Heart right ventricle (tissue), 16 donors: ENCODE data around the gene MIR17HG. TPM values are rescaled to one million over a fixed set of nuclear protein-coding genes. Genes with fewer than 3 reads are reported as not detected.

Source experiments
- ATAC-seq, 8 donors: fragments of 200-7000 bp; cut with Tn5 transposase; one replicate each; pipeline ENCODE4 v1.9.1; 2020; ENCODE audit warnings: mild to moderate bottlenecking in 8 of 8, moderate library complexity in 8 of 8, moderate number of reproducible peaks in 1 of 8
- DNase-seq, 2 donors: peaks; one replicate each; pipeline ENCODE4 v3.0.0-alpha.2; 2020
- H3K27ac ChIP-seq, 10 donors: fragments of 200-600 bp; sonication (generic) in 2 of 10; one replicate each; pipeline versions ENCODE4 v1.5.0 to v1.8.0; 2020 to 2022; ENCODE audit warnings: mild to moderate bottlenecking in 3 of 10
- H3K27me3 ChIP-seq, 7 donors: fragments of 200-600 bp; one replicate each; pipeline ENCODE4 v1.8.0; 2021 to 2022; ENCODE audit warnings: mild to moderate bottlenecking in 2 of 7
- H3K36me3 ChIP-seq, 9 donors: fragments of 200-600 bp; sonication (generic) in 1 of 9; one replicate each; pipeline versions ENCODE4 v1.5.0 to v1.8.0; 2020 to 2022; ENCODE audit warnings: mild to moderate bottlenecking in 2 of 9
- H3K4me1 ChIP-seq, 9 donors: fragments of 200-600 bp; sonication (generic) in 1 of 9; one replicate each; pipeline versions ENCODE4 v1.5.0 to v1.8.0; 2020 to 2022; ENCODE audit warnings: mild to moderate bottlenecking in 4 of 9
- H3K4me3 ChIP-seq, 10 donors: fragments of 200-600 bp; sonication (generic) in 2 of 10; one replicate each; pipeline versions ENCODE4 v1.5.0 to v1.8.0; 2020 to 2022; ENCODE audit warnings: mild to moderate bottlenecking in 7 of 10, moderate library complexity in 2 of 10
- H3K9me3 ChIP-seq, 11 donors: fragments of 200-600 bp in 10 of 11; sonication (generic) in 2 of 11; one replicate each; pipeline versions ENCODE4 v1.5.0 to v1.8.0; 2013 to 2022; ENCODE audit warnings: mild to moderate bottlenecking in 2 of 11, control low read depth in 1 of 11, moderate library complexity in 1 of 11
- WGBS, 2 donors: extraction: QIAGEN DNeasy Blood & Tissue Kit; methylation state at CpG; one replicate each; pipeline ENCODE4 v1.1.7; 2013; ENCODE audit warnings: inconsistent platforms in 1 of 2; 5-methylcytosine and 5-hydroxymethylcytosine counted together
- intact Hi-C, 10 donors: fragments of 100-400 bp; cut with DNase I; formaldehyde crosslinking; loops; one replicate each; pipeline versions ENCODE4 v1.11.1 to v1.14.2; 2022
- polyA plus RNA-seq, 2 donors: library from polyadenylated mRNA; stranded (reverse); fragments of 200-250 nt; gene quantifications; one replicate each; pipeline ENCODE4 v1.2.3, GENCODE V29; 2013
- total RNA-seq, 10 donors: library from RNA; stranded (reverse); fragmentation: NEBNext Ultra II Directional in 3 of 10; extraction: Animal tissue kit (Norgen Biotek cat#: 25700) in 3 of 10; gene quantifications; one replicate each; pipeline versions ENCODE4 v1.2.1 to v1.2.4, GENCODE V29; 2021 to 2023
- TF ChIP-seq, protein P1 (sequence below), 9 donors: fragments of 200-600 bp; sonication (generic) in 2 of 9; IDR thresholded peaks; one replicate each; pipeline versions ENCODE4 v1.5.0 to v1.8.0; 2021 to 2022; ENCODE audit warnings: antibody characterized with exemption in 9 of 9, mild to moderate bottlenecking in 5 of 9, moderate library complexity in 1 of 9
- donor health status: Arrhythmogenic right ventricular cardiomyopathy.
- donor health status: ischemic (EF 13 %, LVEDD 7.1; RV severe dilation, severe dysfunction).
- donor health status: healthy with polysubstance abuse.
- donor health status: DM: no; HTN: yes; CAD: no.
- donor health status: DM: no; HTN: no; CAD: no.
- donor health status: ischemic (EF 25% LVEDD 6.9; RV normal size, moderate dysfunction).
- donor health status: ischemic (EF 25% LVEDD 5.7; RV mildly dilated, moderate dysfunction).
- donor health status: healthy.
- donor health status: DM: yes; HTN: yes; CAD: no.
- donor health status: Ischemic cardiomyopathy.
- donor health status: ischemic (EF 35%, LVEDD 5.7; RV mildly dilated, moderate dysfunction).
- donor health status: nonischemic (EF 11% LVEDD 7.7; RV severe dilation, severe dysfunction).
- donor health status: DM: yes; HTN: yes; CAD: no.
- donor health status: PGD.
- donor health status: ischemic (EF 29% LVEDD 5.4; RV normal size, mild dysfunction).
- donor health status: nonischemic (EF 23%, LVEDD 6.1; RV moderate dilation, normal function).

MIR17HG gene
- total and polyA plus RNA-seq, 12 donors: 0.41 to 5.0 (median 1.1) TPM

DNA sequence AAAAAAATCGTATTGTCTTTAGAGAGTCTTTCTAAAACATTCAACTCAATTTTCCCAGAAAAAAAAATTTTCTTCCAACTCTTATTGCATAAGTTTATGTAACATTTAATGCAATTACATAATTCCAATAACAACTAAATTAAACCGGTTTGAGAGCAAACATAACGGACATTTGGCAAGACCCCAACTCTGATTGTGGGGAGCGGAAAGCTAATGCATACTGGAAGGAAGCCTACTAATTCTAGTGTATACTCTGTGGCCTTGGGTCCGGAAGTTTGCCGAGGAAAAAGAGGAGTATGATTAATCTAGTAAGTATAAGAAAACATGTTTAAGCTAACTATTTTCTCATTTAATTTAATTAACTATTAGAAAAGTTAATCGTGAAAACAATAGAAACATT, 21.3 kb upstream of the MIR17HG start:
- Histone ChIP-seq H3K27ac (no peak overlapping the region), H3K4me3 (no peak overlapping the region), H3K9me3 (no peaks in the 10 kb centered on the region), H3K36me3 (no peaks in the 10 kb centered on the region), H3K27me3 (peaks cover 0 to 21% (median 4%) of the 10 kb centered on the region in 7 donors), H3K4me1 (no peaks in the 10 kb centered on the region)
- intact Hi-C loops: no loop called here
- no peak for DNase-seq
- TF ChIP-seq, protein P1, sequence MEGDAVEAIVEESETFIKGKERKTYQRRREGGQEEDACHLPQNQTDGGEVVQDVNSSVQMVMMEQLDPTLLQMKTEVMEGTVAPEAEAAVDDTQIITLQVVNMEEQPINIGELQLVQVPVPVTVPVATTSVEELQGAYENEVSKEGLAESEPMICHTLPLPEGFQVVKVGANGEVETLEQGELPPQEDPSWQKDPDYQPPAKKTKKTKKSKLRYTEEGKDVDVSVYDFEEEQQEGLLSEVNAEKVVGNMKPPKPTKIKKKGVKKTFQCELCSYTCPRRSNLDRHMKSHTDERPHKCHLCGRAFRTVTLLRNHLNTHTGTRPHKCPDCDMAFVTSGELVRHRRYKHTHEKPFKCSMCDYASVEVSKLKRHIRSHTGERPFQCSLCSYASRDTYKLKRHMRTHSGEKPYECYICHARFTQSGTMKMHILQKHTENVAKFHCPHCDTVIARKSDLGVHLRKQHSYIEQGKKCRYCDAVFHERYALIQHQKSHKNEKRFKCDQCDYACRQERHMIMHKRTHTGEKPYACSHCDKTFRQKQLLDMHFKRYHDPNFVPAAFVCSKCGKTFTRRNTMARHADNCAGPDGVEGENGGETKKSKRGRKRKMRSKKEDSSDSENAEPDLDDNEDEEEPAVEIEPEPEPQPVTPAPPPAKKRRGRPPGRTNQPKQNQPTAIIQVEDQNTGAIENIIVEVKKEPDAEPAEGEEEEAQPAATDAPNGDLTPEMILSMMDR (IDR thresholded peaks at IDR 0.05): no peak
- WGBS, 2 donors: 57 to 67% methylated on average over 7 of the region's 7 CpGs
- no peak for ATAC-seq

DNA sequence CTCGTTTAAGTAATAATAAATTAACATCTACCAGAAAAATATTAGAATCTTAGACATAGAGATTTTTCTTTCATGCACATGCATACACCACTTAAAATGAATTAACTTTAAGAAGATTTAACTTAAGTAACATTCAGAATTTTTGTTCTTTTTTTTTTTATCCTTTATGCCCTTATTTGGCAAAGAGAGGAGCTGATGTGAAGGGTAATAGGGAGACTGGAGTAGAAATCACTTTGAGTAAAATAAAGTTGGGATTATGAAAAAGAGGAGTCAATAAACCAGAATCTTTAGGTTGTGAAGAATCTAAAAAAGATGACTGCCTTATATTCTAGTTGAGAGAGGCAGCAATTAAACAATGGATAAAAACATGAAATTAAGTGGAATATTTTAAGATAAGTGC, 18.8 kb upstream of the MIR17HG start:
- peaks cover 0 to 21% (median 4%) of the 10 kb centered on the region in 7 donors for H3K27me3 ChIP-seq
- no peaks in the 10 kb centered on the region for H3K4me1 ChIP-seq
- H3K27ac ChIP-seq: no peak overlapping the region
- no peak overlapping the region for H3K4me3 ChIP-seq
- intact Hi-C loops: no loop called here
- TF ChIP-seq, protein P1 (IDR thresholded peaks at IDR 0.05): no peak
- WGBS, 2 donors: 88% methylated on average over 1 of the region's 1 CpG
- H3K9me3 ChIP-seq: no peaks in the 10 kb centered on the region
- DNase-seq (no peak), ATAC-seq (no peak)
- H3K36me3 ChIP-seq: no peaks in the 10 kb centered on the region

DNA sequence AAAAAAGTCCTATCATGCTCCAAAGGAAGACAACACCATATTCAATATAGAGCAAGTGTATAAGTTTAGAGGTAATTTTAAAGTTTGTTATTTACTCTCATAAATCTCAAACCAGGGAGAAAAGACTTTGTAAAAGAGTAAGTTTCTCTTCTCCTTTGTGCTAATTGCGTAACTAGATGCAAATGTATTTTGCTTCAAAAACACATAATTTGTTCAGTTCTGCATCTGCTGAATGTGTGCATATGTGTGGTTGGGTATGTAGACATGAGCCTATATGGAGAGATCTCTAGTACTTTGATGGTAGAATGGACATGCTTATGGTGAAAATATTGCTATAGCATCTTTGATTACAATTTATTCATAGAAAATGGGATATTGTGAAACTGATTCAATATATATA, 17.8 kb upstream of the MIR17HG start:
- Histone ChIP-seq H3K9me3 (no peaks in the 10 kb centered on the region), H3K4me1 (no peaks in the 10 kb centered on the region), H3K4me3 (no peak overlapping the region), H3K27me3 (peaks cover 0 to 16% (median 3%) of the 10 kb centered on the region in 7 donors), H3K27ac (no peak overlapping the region), H3K36me3 (no peaks in the 10 kb centered on the region)
- intact Hi-C loops: no loop called here
- TF ChIP-seq, protein P1 (IDR thresholded peaks at IDR 0.05): no peak
- ATAC-seq (no peak), DNase-seq (no peak)
- 88 to 100% methylated on average over 1 of the region's 1 CpG for WGBS, 2 donors

DNA sequence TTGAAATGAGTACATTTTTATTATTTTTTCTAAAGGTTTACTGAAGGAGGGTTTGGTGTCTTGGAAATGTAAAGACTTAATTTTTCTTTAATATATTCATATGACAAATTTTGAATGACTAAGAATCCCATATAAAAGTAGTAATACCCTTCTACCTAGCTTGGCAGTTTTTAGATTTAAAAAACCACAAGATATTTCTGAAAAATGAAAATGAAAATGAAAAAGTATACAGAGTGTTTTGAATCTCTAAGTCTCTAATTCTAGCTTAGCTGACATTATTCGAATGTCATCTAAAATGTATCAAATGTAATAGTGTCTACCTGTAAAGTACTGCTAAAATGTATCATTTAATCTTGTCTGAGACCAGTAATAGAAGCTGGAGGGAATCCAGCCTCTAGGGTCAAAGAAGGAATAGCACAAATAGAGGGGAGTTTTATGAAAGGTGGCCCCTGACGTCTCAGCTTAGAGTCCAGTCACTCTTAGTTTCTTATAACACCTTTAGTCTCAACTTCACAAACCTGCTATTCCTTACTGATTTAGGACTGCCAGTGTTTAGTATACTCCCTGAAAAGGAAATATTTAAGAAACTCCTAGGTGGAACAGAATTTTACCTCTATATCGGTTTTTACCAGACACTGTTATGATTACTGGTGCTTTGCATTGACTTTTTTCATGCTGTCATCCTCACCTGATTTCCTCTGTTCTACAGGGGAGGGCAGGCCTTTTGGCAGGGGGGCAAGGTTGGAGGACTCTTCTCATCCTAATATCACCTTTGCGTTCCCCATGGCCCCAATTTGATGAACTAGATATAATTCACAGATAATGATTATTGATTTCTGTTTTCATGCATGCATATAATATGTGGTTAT, 16.2 kb upstream of the MIR17HG start:
- no peaks in the 10 kb centered on the region for H3K4me1 ChIP-seq
- no peaks in the 10 kb centered on the region for H3K36me3 ChIP-seq
- DNase-seq: no peak
- no peak for ATAC-seq
- WGBS, 2 donors: 84 to 92% methylated on average over 4 of the region's 4 CpGs
- H3K4me3 ChIP-seq: no peak overlapping the region
- no peaks in the 10 kb centered on the region for H3K9me3 ChIP-seq
- TF ChIP-seq, protein P1 (IDR thresholded peaks at IDR 0.05): no peak
- intact Hi-C loops: no loop called here
- no peak overlapping the region for H3K27ac ChIP-seq
- peaks cover 0 to 12% (median 0%) of the 10 kb centered on the region in 7 donors for H3K27me3 ChIP-seq
